ENCODE results near the gene CISD1.

The CISD1 gene

DNA sequence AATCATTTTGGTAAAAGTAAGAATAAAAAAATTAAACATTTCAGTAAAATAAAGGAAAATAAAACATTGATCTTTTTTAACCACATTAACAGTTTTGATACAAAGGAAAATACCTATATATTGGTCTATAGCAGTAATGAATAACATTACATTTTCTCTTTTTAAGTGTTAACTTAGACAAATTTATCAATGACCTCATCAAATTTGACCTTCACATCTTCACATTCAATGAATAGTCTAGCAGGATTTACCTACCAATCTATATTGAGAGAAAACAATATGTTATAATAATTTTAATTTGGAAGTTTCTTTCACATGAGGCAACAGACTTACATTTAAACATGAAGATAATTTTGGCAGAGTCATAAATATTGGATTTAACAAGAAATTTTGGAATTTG, 47.9 kb downstream of the CISD1 start:
- DNase-seq, result no peak

GRCh38 chr10:58318346-58318745, 49.4 kb downstream of the CISD1 start:
- no peak for DNase-seq

DNA sequence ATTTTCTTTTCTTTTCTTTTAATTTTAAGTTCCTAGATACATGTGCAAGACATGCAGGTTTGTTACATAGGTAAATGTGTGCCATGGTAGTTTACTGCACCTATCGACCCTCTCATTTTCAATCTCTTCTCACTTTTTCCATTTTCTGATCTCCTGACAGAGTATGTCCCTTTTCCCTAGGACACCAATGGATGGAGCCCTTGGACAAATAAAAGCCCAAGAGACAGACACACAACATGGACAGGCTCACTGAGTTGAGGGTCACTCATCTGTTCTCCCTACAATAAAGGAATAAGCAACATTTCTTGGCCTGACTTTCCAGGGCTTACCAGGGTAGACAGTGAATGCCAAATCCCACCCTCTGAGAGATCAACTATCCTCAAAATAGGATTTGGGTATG, 50.6 kb downstream of the CISD1 start:
- no peak for DNase-seq

DNA sequence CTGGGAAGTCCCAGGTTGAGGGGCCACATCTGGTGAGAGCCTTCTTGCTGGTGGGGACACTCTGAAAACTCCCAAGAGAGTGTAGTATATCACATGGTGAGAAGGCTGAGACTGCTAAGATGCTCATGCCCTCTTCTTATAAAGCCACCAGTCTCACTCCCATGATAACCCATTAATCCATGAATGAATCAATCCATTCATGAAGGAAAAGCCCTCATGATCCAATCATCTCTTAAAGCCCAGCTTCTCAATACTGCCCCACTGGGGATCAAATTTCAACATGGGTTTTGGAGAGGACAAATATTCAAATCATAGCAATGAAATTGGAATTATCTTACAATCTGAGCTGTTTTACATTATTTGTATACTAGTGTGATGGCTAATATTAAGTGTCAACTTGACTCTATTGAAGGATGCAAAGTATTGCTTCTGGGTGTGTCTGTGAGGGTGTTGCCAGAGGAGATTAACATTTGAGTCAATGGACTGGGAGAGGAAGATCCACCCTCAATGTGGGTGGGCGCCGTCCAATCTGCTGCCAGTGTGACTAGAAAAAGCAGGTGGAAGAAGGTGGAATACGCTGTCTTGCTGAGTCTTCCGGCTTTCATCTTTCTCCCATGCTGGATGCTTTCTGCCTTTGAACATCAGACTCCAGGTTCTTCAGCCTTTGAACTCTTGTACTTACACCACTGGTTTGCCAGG, 51.5 kb downstream of the CISD1 start:
- DNase-seq, result no peak

DNA sequence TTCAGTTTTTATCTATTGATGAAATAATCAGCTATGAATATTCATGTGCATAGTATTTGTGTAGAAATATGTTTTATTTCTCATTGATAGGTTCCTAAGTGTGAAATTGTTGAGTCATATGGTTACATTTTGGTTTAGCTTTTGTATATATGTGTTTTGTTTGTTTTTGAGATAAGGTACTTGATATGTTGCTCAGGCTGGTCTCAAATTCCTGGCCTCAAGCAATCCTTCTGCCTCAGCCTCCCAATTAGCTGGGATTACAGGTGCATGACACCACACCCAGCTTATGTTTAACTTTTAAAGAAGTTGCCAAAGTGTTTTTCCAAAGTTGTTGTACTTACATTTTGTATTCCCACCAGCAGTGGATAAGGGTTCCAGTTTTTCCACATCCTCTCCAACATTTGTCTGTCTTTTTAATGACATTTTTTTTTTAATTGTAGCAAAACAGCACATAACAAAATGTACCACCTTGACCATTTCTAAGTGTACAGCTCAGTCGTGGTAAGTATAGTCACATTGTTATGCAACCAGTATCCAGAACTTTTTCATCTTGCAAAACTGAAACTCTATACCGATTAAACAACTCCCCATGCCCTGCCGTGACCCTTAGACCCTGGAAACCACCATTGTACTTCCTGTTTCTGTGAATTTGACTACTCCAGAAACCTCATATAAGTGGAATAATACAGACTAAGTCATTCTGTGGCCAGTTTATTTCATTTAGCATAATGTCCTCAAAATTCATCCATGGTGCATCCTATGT, 53.3 kb downstream of the CISD1 start:
- DNase-seq, result peak; percentile 15

DNA sequence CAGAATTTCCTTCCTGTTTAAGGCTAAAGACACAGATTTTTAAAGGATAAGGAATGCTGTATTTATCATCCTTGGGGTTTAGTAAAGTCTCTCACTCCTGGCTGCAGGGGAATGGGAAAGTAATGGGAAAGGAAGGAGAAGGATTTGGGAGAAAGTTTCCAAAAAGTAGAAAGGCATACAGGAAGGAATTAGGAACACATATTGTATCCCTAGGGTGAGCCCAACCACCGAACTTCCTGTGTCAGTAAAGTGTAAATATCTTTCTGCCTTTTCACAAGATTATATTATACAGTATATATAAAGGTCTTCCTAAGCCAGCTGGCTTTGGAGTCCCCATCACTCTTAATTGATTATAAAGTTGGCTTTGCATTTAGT, 53.9 kb downstream of the CISD1 start:
- DNase-seq, result no peak

DNA sequence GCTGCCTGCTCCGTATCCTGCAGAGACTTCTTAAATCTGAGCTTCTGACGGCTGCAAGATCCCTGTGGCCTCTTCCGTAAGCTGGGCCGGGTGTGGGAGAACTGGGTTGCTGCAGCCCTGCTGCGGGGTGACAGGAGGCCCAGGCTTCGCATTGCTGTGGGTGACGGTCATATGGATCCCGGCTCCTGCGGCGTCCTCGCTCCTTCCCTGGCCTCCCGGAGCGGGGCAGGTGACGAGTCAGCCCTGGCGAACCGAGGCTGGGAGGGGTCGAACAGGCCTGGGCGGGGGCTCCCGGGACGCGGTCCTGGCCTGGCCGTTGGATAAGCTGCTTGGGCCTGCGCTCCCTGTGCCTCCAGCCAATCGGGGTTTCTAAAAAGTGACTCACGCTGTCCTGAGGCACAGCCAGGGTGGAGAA, 58.0 kb downstream of the CISD1 start:
- DNase-seq, result no peak

DNA sequence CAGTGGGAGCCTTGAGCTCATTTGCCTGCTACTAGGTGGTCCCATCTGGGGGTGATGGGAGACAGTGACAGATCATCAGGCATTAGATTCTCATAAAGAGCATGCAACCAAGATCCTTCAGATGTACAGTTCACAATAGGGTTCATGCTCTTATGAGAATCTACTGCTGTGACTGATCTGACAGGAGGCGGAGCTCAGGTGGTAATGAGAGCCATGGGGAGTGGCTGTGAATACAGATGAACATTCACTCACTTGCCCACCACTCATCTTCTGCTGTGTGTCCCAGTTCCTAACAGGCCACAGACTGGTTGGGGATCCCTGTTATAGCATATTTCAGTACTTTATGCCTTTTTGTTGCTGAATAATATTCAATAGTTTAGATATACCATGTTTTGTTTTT, 59.3 kb downstream of the CISD1 start:
- DNase-seq, result no peak

- no peak for DNase-seq
These were observed 61.5 kb downstream of the CISD1 start for GRCh38 chr10:58330431-58330830.

DNA sequence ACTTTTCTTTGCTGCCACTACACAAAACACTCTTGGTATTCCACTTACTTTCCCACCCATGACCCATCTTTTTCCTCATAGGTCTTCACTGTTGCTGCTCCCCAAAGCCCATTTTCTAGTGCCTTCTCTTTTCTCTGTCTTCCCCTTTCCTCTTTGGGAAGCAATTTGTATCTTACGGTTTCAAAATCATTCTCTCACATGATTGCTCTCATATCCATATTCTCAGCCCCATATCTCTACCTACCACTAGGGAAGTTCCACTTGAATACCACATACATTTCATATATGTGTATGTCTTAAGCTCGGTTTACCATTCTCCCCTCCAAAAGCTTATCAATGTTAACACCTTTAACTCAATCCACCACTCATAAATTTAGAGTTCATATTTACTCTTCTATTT, 62.7 kb downstream of the CISD1 start:
- DNase-seq, result no peak

DNA sequence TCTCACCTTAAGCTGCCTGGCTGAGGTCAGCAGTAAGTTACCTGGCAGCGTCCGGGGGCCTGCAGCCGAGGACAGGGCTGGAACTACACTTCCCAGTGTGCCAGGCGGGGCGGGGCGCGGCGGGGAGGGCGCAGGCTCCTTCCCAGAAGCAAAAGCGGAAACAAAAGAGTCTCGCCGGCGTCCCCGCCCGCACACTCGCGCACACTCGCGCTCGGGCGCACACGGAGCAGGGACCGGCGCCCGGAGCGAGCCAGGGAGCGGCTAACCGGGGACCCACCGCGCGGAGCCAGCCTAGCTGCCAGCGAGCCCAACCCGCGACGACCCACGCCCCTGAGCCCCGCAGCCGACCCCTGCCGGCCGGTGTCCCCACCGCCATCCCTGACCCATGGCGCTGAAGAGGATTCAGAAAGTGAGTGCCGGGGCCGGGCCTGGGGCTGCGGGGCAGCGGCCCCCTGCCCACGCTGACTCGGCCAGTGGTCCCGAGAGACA, 65.9 kb downstream of the CISD1 start, which contains the start of gene UBE2D1:
Gene UBE2D1 (plus strand): TSS at position 190 of the 489 bp plus-strand sequence. CDS start 196 bp downstream, at position 386.
- DNase-seq, result peak; percentile 80

- peak; percentile 15 for DNase-seq
These were observed 66.5 kb downstream of the CISD1 start for GRCh38 chr10:58335306-58336005.

DNA sequence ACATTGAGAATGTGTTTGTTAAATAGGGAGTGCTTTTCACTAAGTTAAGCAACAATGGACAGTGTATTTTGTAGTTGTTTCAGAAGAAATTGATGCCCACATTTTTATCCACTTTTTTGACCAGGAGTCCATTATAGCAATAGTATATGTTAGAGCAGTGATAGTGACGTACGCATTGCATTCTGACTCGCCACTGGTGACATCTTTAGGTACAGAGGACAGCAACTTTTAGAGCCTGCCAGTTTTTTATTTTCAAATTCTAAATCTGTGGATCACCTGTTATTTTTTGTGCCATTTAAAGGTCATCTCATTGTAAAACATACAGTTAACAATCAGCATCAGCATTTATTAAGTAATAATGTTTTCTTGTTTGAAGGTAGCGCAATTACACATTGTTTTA, 67.3 kb downstream of the CISD1 start:
- DNase-seq, result no peak

Data from CD4-positive, alpha-beta T cell treated with Interleukin-4 for 4 hours (primary cell).